Measurements from ENCODE around the gene COL9A3. TPM values are rescaled to one million over a fixed set of nuclear protein-coding genes. Genes with fewer than 3 reads are reported as not detected.

Gene COL9A3
- total RNA-seq, 1 experiment from 2014 or later, result 8.5 TPM

GRCh38 chr20:62800314-62801259 lies 16.3 kb upstream of the COL9A3 start:
- peaks cover 52% of the 10 kb centered on the region for H3F3A ChIP-seq (ENCODE audit: insufficient read depth, low read depth)
- no peak overlapping the region for H3K4me2 ChIP-seq
- peaks cover 14% of the 10 kb centered on the region for H3K79me2 ChIP-seq (ENCODE audit: low read depth)
- DNase-seq, result no peak
- no peak overlapping the region for H3K27ac ChIP-seq
- intact Hi-C loops (cut with micrococcal nuclease; ENCODE audit: unreplicated experiment), result no loop called here
- ChIA-PET POLR2A (ENCODE audit: unreplicated experiment) (no interaction called here), CTCF (no interaction called here)
- no peaks in the 10 kb centered on the region for H3K9me2 ChIP-seq (ENCODE audit: insufficient read depth)
- TF ChIP-seq, protein P1, sequence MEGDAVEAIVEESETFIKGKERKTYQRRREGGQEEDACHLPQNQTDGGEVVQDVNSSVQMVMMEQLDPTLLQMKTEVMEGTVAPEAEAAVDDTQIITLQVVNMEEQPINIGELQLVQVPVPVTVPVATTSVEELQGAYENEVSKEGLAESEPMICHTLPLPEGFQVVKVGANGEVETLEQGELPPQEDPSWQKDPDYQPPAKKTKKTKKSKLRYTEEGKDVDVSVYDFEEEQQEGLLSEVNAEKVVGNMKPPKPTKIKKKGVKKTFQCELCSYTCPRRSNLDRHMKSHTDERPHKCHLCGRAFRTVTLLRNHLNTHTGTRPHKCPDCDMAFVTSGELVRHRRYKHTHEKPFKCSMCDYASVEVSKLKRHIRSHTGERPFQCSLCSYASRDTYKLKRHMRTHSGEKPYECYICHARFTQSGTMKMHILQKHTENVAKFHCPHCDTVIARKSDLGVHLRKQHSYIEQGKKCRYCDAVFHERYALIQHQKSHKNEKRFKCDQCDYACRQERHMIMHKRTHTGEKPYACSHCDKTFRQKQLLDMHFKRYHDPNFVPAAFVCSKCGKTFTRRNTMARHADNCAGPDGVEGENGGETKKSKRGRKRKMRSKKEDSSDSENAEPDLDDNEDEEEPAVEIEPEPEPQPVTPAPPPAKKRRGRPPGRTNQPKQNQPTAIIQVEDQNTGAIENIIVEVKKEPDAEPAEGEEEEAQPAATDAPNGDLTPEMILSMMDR (conservative IDR thresholded peaks at IDR 0.05), result no peak
- no peak for TF ChIP-seq EZH2 (IDR thresholded peaks at IDR 0.05; ENCODE audit: low read depth)
- no peaks in the 10 kb centered on the region for H3K27me3 ChIP-seq (ENCODE audit: insufficient read depth, low read depth)
- H3K4me3 ChIP-seq, result no peak overlapping the region
- H4K20me1 ChIP-seq (ENCODE audit: insufficient read depth), result peaks cover 14% of the 10 kb centered on the region
- 0 out of 2 replicates have a peak, but pooled peaks cover 13% of the 10 kb centered on the region for H3K36me3 ChIP-seq (ENCODE audit: low read depth)
- no TSS peak for BruUV-seq (replicated peaks)
- no peaks in the 10 kb centered on the region for H3K9me3 ChIP-seq (ENCODE audit: insufficient read depth, low read depth)
- no peak overlapping the region for H2AFZ ChIP-seq
- H3K4me1 ChIP-seq (replicated peaks; ENCODE audit: insufficient read depth), result peaks cover 9% of the 10 kb centered on the region

- BruUV-seq (replicated peaks), result no TSS peak
- CTCF ChIA-PET, result no interaction called here
- Histone ChIP-seq H2AFZ (no peak overlapping the region), H3K9me3 (ENCODE audit: insufficient read depth, low read depth) (no peaks in the 10 kb centered on the region), H3K9me2 (ENCODE audit: insufficient read depth) (no peaks in the 10 kb centered on the region), H3F3A (ENCODE audit: insufficient read depth, low read depth) (peaks cover 49% of the 10 kb centered on the region), H3K4me3 (no peak overlapping the region), H3K27me3 (ENCODE audit: insufficient read depth, low read depth) (no peaks in the 10 kb centered on the region), H3K27ac (no peak overlapping the region), H3K79me2 (ENCODE audit: low read depth) (peaks cover 23% of the 10 kb centered on the region), H4K20me1 (ENCODE audit: insufficient read depth) (peaks cover 23% of the 10 kb centered on the region), H3K4me1 (replicated peaks; ENCODE audit: insufficient read depth) (peaks cover 17% of the 10 kb centered on the region), H3K4me2 (no peak overlapping the region), H3K36me3 (ENCODE audit: low read depth) (0 out of 2 replicates have a peak, but pooled peaks cover 13% of the 10 kb centered on the region)
- intact Hi-C loops (cut with micrococcal nuclease; ENCODE audit: unreplicated experiment), result no loop called here
- POLR2A ChIA-PET (ENCODE audit: unreplicated experiment), result no interaction called here
- TF ChIP-seq, protein P1 (conservative IDR thresholded peaks at IDR 0.05), result no peak
- TF ChIP-seq EZH2 (IDR thresholded peaks at IDR 0.05; ENCODE audit: low read depth), result no peak
- DNase-seq, result no peak
Observed at GRCh38 chr20:62801284-62802010, 15.4 kb upstream of the COL9A3 start.

DNA sequence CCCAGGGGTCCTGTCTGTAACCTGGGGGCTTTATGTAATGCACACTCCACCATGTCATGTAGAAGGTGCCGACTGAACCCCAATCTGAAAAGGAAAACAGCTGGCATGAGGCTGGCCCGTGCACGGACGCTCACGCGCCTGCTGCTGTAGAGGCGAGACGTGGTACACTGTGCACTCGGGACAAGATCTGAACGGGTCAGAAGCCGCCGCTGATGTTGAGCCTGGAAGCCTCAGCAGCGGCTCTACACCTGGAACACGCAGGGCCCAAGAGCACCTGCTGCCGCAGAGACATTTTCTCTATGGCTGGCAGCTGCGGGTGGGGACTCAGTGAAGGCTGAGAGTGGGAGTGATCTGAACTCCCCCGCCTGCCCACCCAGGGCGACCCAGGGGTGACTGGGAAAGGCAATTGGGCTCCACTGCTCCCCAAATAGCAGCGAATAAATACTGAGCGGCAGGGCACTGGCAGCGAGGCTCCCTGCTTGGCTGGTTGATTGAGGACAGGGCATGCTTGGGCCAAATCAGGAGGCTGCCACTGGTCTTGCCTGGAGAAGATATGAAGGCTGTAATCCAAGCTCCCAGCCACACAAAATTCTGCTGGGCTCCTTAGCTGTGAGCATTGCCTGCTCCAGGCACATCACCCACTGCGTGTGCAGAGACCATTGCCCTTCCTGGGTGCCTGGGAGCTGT lies 14.7 kb upstream of the COL9A3 start:
- CTCF ChIA-PET, result interaction anchor here (0.6 kb wide), 1 partner anchor 98 kb away, joined by 7 read pairs; no protein-coding TSS in a partner anchor
- POLR2A ChIA-PET (ENCODE audit: unreplicated experiment), result no interaction called here
- H3K36me3 ChIP-seq (ENCODE audit: low read depth), result 0 out of 2 replicates have a peak, but pooled peaks cover 13% of the 10 kb centered on the region
- H3K9me2 ChIP-seq (ENCODE audit: insufficient read depth), result no peaks in the 10 kb centered on the region
- no peak overlapping the region for H2AFZ ChIP-seq
- H3K79me2 ChIP-seq (ENCODE audit: low read depth), result peaks cover 26% of the 10 kb centered on the region
- BruUV-seq (replicated peaks), result no TSS peak
- TF ChIP-seq, protein P1 (conservative IDR thresholded peaks at IDR 0.05), result no peak
- no peak for TF ChIP-seq EZH2 (IDR thresholded peaks at IDR 0.05; ENCODE audit: low read depth)
- intact Hi-C loops (cut with micrococcal nuclease; ENCODE audit: unreplicated experiment), result no loop called here
- no peak overlapping the region for H3K4me2 ChIP-seq
- H3K4me1 ChIP-seq (replicated peaks; ENCODE audit: insufficient read depth), result peaks cover 19% of the 10 kb centered on the region
- no peak overlapping the region for H3K4me3 ChIP-seq
- H3K27me3 ChIP-seq (ENCODE audit: insufficient read depth, low read depth), result no peaks in the 10 kb centered on the region
- H4K20me1 ChIP-seq (ENCODE audit: insufficient read depth), result peaks cover 28% of the 10 kb centered on the region
- no peaks in the 10 kb centered on the region for H3K9me3 ChIP-seq (ENCODE audit: insufficient read depth, low read depth)
- DNase-seq, result no peak
- no peak overlapping the region for H3K27ac ChIP-seq
- peaks cover 54% of the 10 kb centered on the region for H3F3A ChIP-seq (ENCODE audit: insufficient read depth, low read depth)

All from PC-9 (cell line).